Hematopoietic multipotent progenitor cell (in vitro differentiated cells): ENCODE results near the gene JAML. TPM values are rescaled to one million over a fixed set of nuclear protein-coding genes. Genes with fewer than 3 reads are reported as not detected.

Experiments used
- DNase-seq, 3 donors: peaks; one replicate each; pipeline ENCODE4 v3.0.0-alpha.2; 2011 to 2015; ENCODE audit warnings: low read depth in 2 of 3, low spot score in 2 of 3
- total RNA-seq: library from RNA; depleted of rRNA; stranded (reverse); fragments of >200 nt; gene quantifications from one replicate; pipeline ENCODE4 v1.2.3, GENCODE V29; 2012

Gene JAML
- total RNA-seq, 1 donor: 26.9 TPM

GRCh38 chr11:118240999-118241763 is 16.4 kb upstream of the JAML start:
- peak in 2 of 3 donors; percentile 91 to 98 for DNase-seq

DNA sequence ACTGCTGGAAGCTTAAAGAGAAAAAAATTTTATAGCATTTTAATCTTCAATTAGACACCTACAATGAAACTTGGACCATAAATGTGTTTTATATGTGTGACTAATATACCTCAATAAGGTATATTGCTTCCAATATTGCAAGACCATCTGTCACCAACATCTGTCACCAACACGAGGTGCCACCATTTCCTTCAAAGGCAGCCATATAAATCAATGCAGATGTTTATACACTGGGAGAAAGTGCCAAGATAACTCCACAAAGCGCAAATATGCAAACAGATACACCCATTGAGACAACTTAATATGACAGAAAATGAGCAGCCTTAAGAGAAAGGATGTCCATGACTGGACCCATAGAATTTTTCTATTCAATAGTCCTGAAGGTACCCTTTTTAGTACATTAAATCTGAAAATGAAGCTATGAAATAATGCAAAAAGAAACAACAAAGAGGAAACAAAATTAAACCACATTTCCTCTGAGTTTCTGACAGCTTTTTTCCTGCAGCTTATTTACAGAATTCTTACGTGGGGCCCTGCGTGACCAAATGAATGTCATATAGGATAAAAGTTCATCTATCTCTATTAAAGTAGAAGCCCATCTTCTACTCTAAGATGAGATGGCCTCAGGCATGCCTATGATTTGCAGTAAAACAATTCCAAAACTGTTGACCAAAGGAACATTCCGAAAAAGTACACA is 14.8 kb upstream of the JAML start:
- no peak for DNase-seq

GRCh38 chr11:118238929-118239328 is 14.1 kb upstream of the JAML start:
- no peak for DNase-seq

DNA sequence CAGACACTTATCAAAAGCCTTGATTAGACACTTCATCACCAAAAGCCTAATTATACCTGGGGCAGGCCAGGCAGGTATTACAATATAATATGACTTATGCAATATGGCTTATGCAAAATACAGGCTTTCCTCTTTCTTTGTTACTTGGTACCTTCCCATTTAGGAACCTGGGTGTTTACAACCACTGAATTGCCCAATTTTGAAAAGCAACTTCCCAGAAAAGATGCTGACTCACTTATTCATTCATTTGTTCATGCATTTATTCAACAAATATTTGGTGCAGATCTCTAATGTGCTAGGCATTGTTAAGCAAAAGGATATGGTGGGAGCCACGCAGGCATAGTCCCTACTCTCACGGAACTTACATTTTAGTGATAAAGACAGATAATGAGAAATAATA is 13.6 kb upstream of the JAML start:
- DNase-seq: no peak

DNA sequence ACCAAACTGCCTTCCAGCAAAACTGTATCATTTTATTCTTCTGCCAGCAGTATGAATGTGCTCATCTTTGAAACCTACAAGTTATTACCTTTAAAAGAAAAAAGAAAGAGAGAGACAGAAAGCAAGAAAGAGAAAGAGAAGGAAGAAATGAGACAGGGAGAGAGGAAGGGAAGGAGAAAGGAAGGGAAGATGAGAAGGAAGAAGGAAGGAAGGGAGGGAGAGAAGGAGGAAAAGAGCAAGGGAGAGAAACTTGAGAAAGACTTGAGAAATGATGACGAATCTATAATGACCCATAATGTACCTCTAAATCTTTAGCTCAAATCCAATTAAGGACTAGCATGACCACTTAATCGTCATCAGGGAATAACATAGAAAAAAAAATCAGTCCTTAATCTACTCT is 11.4 kb upstream of the JAML start:
- DNase-seq: no peak

DNA sequence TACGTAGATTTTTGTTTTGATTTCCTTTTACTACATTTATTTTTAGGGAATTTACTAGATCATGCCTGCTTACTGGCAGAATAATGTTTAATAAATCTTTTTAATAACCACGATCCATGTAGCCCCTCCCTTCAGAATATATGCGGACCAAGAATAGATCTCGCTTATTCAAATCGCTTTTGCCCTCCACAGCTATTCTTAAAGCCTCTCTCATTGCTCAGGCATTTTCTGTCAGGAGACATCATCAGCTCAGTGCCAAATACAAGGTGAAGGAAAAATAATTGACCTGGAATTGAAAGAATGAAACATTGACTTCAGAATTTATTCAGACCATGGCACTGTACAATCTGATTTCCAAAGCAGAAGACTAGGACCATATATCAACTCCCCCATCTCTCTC is 10.0 kb upstream of the JAML start:
- DNase-seq: no peak

GRCh38 chr11:118233850-118234249 is 9.0 kb upstream of the JAML start:
- DNase-seq: no peak

DNA sequence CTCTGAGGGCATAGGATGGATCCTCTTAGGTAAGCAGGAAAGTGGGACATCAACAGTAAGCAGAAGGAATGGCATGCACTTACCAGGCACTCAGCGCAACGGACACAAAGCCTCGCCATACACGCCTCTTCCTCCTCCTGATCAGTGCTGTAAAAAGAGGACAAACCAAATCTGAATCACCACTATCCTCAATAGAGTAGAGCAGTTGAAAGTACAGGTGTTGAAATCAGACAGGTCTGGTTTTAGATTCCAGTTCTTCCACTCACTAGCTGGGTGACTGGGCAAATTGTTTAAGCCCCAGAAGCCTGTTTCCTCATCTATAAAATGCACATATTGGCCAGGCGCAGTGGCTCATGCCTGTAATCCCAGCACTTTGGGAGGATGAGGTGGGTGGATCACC is 8.6 kb upstream of the JAML start:
- no peak for DNase-seq

GRCh38 chr11:118232659-118233058 is 7.8 kb upstream of the JAML start:
- DNase-seq: no peak

GRCh38 chr11:118231461-118231860 is 6.7 kb upstream of the JAML start:
- no peak for DNase-seq

- no peak for DNase-seq
Measured at GRCh38 chr11:118230088-118230487, 5.3 kb upstream of the JAML start.

DNA sequence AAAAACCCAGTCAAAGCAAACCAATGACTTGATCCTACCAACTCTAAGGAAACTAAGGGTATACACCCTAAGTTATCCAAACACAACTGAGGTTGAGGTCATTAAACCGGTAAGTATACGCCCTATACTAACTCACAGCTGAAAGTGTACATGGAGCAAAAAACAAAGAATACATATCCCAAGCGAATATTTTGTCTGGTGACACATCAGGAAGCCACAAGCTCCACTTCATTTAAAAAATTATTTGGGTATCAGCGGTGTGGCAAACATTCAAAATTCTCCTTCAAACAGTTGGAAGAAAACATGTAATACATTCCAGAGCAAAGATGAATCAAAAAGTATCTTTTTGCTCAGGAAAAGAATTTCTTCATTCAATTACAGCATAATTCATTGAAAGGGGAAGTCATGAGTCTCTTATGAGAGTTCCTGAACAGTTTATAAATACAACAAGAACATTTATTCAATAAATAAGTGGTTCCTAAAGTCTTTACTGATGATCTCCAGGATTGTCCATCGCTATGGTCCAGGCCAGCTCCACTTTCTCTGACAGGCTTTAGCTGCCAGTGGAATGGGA is 4.5 kb upstream of the JAML start:
- DNase-seq: no peak

DNA sequence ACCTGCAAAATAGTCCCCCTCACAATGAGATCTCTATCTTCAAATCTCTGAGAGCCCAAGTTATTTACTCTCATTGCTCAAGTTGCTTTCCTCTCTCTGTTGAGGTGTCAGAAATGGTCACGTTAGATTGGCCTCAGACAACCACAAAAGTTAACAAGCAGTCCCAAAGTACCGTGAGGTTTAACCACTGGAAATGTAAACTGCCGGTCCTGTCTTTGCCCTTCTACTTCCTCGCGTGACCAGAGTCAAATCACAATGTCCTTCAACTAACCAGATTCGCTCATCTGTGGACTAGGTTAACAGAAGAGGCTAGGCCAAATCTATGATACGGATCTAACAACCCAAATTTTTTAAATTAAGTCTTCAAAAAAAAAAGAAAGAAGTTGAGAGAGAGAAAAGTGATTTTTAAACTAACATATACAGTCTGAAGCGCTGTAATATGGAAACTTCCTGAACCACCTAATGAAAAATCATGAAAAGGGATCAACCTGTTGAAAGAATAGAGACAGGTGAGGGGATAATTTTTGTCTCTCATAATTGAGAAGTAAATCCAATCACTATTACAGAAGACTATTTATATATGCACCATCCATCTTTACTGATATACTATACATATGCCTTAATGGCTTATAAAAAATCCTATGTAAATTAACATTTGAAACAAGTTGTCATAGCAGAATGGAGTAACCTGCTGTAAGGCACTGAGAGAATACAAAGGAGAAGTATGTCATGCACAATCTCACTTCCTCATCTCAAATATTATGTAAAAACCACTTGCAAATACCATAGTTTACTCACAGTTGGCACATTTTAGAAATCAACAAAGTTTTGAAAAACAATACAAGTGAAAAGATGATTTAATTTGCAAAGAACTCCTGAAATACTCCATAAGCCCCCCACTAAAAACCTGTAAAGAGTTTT is 3.3 kb upstream of the JAML start:
- DNase-seq: peak in 1 of 3 donors; percentile 74

DNA sequence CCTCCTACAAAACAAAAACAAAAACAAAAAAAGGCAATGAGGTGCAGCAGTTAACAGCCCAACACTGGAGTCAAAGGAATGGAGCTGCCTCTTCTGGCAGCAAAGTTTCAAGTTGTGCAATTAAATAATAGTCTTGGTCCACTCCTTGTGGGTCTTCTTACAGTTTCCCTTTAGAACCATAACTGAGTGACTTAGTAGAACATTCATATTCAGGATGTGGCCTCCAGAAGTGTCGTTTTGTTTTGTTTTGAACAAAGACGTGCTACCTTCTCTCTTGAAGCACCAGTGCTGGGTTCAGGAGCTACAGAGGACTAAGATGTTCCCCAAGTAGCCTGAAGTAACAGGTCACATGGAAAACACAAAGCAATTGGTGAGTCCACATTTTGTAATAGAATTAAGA is 2.0 kb upstream of the JAML start:
- no peak for DNase-seq

DNA sequence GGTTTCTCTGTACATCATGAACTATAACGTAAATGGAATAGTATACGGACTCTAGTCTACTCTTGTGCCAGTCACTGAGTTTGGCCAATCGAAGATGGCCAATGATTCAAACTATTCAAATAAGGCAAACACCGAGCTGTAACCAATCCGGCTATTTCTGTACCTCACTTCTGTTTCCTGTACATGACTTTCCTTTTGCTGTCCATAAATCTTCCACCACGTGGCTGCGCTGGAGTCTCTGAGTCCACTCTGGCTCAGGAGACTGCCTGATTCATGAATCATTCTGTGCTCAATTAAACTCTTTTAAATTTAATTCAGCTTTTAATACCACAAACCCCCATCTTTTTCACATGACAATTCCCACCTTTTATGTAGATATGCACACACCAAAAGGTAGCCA is 1.5 kb upstream of the JAML start:
- DNase-seq: peak in 2 of 3 donors; percentile 85 to 90

DNA sequence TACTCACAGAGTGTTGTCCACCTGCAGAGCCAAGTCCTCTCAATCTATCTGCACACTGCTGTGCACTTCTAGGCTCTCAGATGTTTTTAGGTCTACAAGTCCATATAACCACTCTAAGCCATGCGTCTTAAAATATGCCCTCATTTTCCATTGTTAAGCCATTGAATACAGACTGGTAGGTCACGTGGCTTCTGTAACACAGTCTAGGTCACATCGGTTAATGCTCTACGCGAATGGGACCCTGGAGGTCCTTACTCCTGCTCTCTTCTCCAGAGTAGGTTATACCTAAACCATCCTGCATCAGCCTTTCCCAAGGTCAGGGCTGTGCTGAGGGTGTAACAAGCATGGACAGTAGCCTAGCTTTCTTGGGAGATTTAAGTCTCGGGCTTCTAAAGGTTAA is 819 bp downstream of the JAML start:
- no peak for DNase-seq

DNA sequence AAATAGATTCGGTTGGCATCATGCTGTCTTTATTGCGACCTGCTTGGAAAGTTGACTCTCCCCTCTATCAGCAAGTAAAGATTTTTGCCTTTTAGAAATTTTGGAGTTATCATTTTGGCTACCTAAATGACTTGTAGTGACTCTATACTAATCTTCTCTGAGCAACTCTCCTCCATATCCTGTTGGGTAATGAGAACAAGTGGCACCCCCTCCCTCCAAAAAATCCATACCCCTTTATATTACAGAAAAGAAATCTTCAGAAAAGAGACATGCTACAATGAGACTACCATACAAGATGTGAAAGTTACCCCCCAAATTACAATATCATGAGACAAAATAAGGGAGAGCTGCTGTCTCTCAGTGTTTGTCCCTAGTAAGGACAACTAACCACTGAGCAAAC is 1.2 kb downstream of the JAML start:
- DNase-seq: no peak

- DNase-seq: no peak
Measured at GRCh38 chr11:118222437-118222836, 2.4 kb downstream of the JAML start.

- no peak for DNase-seq
Measured at GRCh38 chr11:118221419-118221818, 3.4 kb downstream of the JAML start.

- no peak for DNase-seq
Measured at GRCh38 chr11:118219732-118220131, 5.1 kb downstream of the JAML start.

GRCh38 chr11:118219244-118219643 is 5.6 kb downstream of the JAML start:
- no peak for DNase-seq
